SJCRH30 (cell line): Measurements from ENCODE around the gene NEXMIF. TPM values are rescaled to one million over a fixed set of nuclear protein-coding genes. Genes with fewer than 3 reads are reported as not detected.
"Not testable (repeated sequence)": the region's sequence is repeated elsewhere in the genome, so short reads cannot be mapped to it uniquely, and the experiment has no call there.

Experiments
- DNase-seq, 2 experiments: peaks; one replicate each; pipeline ENCODE4 v3.0.0-alpha.2; 2015 to 2020
- H3K27ac ChIP-seq: fragments of 250-450 bp; sonication (Bioruptor Pico); 2 replicates; pipeline ENCODE4 v1.5.1; 2020; ENCODE audit warnings: mild to moderate bottlenecking, moderate library complexity
- H3K27me3 ChIP-seq: fragments of 250-450 bp; sonication (Bioruptor Pico); 2 replicates; pipeline ENCODE4 v1.5.1; 2020; ENCODE audit warnings: mild to moderate bottlenecking, moderate library complexity
- H3K36me3 ChIP-seq: fragments of 250-450 bp; sonication (Bioruptor Pico); 2 replicates; pipeline ENCODE4 v1.5.1; 2020; ENCODE audit warnings: mild to moderate bottlenecking, moderate library complexity
- H3K4me1 ChIP-seq: fragments of 250-450 bp; sonication (Bioruptor Pico); 2 replicates; pipeline ENCODE4 v1.5.1; 2020; ENCODE audit warnings: mild to moderate bottlenecking, moderate library complexity
- H3K4me3 ChIP-seq: fragments of 250-450 bp; sonication (Bioruptor Pico); 2 replicates; pipeline ENCODE4 v1.5.1; 2020; ENCODE audit warnings: mild to moderate bottlenecking, moderate library complexity
- H3K9me3 ChIP-seq: fragments of 250-450 bp; sonication (Bioruptor Pico); replicated peaks from 2 replicates; pipeline ENCODE4 v1.5.1; 2020; ENCODE audit warnings: mild to moderate bottlenecking, moderate library complexity
- total RNA-seq: library from RNA; depleted of rRNA; stranded (reverse); fragments of >200 nt; shearing (Covaris generic); gene quantifications from 2 replicates; pipeline ENCODE4 v1.2.3, GENCODE V29; 2014; rRNA removed

Gene NEXMIF
- 0.02 TPM in 1 of 2 replicates, not detected in the other for total RNA-seq

DNA sequence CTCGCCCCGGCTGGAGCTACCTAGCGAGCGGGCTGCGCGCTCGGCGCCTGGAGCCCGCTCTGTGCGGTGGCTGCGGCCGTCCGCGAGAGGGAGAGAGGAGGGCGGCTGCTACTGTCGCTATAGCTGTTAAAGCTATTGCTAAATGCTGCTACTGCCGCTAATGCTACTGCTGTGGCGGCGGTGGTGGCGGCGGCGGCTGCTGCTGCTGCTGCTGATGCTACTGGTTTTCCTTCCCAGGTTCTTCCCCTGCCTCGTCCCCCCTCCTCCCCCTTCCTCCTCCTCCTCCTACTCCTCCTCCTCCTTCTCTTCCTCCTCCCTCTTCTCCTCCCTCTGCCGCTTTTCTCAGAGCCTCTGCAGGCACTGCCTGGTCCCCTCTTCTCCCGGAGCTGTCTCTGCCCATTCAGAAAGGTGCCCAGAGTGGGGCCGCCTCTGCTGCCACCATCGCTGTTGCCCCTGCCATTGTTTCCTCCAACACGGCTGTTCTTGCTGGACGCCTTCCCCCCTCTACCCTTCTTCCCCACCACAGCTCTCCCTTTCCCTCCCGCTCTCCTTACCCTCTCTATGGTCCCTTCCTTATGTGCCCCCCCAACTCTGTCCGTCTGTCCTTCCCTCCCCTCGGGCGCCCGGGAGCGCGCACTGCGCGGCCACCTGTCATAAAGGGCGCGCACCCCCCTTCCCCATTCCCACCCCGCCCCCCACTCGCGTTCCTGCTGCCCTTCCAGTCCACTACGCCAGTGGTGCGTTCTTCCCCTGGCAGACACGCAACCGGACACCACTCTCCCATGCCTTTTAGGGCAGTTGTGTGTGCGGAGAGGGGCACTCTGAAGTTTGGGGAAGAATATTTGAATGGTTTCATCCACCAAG lies at the start of gene NEXMIF:
TSS of gene NEXMIF (minus strand) at position 228 of the 864 bp plus-strand sequence.
- no peaks in the 10 kb centered on the region for H3K27me3 ChIP-seq
- H3K36me3 ChIP-seq: no peaks in the 10 kb centered on the region
- no peaks in the 10 kb centered on the region for H3K9me3 ChIP-seq
- no peak within 1 kb of the TSS for H3K27ac ChIP-seq
- H3K4me3 ChIP-seq: peak within 1 kb of the TSS; percentile 35
- DNase-seq: peak in 1 of 2 experiments; percentile 38
- no peaks in the 10 kb centered on the region for H3K4me1 ChIP-seq

- H3K4me3 ChIP-seq, H3K36me3 ChIP-seq, DNase-seq, H3K4me1 ChIP-seq, H3K9me3 ChIP-seq, H3K27ac ChIP-seq, H3K27me3 ChIP-seq: not testable (repeated sequence)
These were observed 36.7 kb upstream of the NEXMIF start for GRCh38 chrX:74961962-74962361.

DNA sequence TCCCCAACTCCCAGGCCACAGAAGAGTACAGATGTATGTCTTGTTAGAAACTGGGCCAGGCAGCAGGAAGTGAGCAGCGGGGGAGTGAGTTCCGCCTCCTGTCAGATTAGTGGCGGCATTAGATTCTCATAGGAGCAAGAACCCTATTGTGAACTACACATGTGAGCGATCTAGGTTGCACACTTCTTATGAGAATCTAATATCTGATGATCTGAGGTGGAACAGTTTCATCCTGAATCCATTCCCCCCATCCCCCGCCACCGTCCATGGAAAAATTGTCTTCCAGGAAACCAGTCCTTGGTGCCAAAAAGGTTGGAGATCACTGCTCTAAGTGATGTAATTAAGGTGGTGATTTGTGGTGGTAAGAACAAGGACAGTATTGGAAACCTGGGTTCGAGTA lies 24.5 kb upstream of the NEXMIF start:
- Histone ChIP-seq H3K27ac (no peak overlapping the region), H3K27me3 (no peaks in the 10 kb centered on the region), H3K4me1 (no peaks in the 10 kb centered on the region), H3K4me3 (no peak overlapping the region), H3K9me3 (no peaks in the 10 kb centered on the region), H3K36me3 (no peaks in the 10 kb centered on the region)
- DNase-seq: no peak

DNA sequence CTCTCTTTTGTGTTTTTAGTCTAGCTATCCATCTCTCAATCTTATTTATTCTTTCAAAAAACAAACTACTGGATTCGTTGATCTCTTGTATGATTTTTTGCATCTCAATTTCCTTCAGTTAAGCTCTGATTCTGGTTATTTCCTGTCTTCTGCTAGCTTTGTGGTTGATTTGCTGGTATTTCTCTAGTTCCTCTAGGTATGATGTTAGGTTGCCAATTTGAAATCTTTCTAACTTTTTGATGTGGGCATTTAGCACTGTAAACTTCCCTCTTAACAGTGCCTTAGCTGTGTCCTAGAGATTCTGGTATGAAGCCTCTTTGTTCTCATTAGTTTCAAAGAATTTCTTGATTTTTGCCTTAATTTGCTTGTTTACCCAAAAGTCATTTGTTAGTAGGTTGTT lies 15.2 kb upstream of the NEXMIF start:
- H3K27me3 ChIP-seq: no peaks in the 10 kb centered on the region
- H3K9me3 ChIP-seq: no peaks in the 10 kb centered on the region
- no peak for DNase-seq
- no peaks in the 10 kb centered on the region for H3K36me3 ChIP-seq
- H3K4me1 ChIP-seq: no peaks in the 10 kb centered on the region
- no peak overlapping the region for H3K4me3 ChIP-seq
- H3K27ac ChIP-seq: no peak overlapping the region

DNA sequence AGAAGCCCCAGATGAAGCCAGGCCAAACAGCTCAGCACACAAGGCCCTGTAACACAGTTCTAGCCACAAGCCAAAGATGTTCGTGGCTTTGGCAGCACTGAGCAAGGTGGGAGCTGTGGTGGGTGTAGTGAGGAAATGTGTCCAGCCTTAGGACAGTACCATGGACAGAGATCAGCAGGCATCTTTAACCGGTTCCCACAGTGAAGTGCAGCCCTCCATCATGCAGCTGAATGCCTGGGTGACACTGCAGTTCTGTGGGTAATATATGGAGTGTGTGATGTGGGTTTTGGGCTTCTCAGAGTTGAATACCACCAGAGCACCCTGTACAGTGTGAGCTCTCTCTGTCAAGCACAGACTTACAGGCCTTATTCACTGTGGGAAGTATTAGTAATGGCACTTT lies 6.0 kb upstream of the NEXMIF start:
- H3K4me1 ChIP-seq: no peaks in the 10 kb centered on the region
- peak; percentile 14 to 50 for DNase-seq
- H3K9me3 ChIP-seq: no peaks in the 10 kb centered on the region
- no peak overlapping the region for H3K4me3 ChIP-seq
- H3K27ac ChIP-seq: no peak overlapping the region
- H3K36me3 ChIP-seq: no peaks in the 10 kb centered on the region
- no peaks in the 10 kb centered on the region for H3K27me3 ChIP-seq

DNA sequence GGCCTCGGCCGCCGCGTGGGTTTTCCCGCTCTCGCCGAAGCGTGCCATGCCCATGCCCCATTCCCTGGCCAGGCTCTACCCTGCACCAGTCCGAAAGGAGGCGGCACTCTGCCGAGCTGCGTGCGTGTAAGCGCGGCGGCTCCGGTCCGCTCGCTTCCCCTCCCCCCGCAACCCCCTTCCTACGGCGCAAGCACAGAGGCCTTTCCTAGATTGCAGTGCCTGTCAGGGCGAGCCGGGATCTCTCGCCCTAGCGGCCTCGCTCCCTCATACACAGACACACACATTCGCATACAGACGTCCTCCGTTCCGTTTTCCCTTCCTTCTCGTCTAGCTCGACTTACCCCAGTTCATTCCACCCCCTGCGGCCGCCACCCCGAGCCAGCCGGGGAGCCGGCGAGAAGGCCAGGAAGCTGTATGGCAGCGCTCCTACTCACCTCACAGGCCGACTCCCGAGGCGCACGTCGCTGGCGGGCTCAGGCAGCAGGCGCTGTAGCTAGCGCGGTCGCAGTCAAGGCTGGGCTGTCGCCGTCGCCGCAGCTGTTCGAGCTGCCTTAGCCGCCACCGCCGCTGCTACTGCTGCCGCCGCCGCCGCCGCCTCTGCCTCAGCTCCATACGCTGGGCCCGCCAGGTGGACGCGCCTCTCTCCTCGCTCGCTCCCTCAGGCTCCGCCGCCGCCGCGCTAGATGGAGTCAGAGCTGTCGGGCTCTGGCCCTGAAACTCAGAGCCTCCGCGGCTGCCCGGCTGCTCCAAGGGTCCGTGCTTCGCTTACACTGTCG lies 615 bp downstream of the NEXMIF start:
- Histone ChIP-seq H3K9me3 (no peaks in the 10 kb centered on the region), H3K27me3 (no peaks in the 10 kb centered on the region), H3K4me3 (peak overlapping the region; percentile 35), H3K36me3 (no peaks in the 10 kb centered on the region), H3K4me1 (no peaks in the 10 kb centered on the region), H3K27ac (no peak overlapping the region)
- peak; percentile 25 to 42 for DNase-seq

- H3K36me3 ChIP-seq: no peaks in the 10 kb centered on the region
- no peak overlapping the region for H3K27ac ChIP-seq
- H3K4me1 ChIP-seq: no peaks in the 10 kb centered on the region
- no peak overlapping the region for H3K4me3 ChIP-seq
- no peak for DNase-seq
- H3K9me3 ChIP-seq: no peaks in the 10 kb centered on the region
- H3K27me3 ChIP-seq: no peaks in the 10 kb centered on the region
These were observed 1.3 kb downstream of the NEXMIF start for GRCh38 chrX:74923942-74924448.

DNA sequence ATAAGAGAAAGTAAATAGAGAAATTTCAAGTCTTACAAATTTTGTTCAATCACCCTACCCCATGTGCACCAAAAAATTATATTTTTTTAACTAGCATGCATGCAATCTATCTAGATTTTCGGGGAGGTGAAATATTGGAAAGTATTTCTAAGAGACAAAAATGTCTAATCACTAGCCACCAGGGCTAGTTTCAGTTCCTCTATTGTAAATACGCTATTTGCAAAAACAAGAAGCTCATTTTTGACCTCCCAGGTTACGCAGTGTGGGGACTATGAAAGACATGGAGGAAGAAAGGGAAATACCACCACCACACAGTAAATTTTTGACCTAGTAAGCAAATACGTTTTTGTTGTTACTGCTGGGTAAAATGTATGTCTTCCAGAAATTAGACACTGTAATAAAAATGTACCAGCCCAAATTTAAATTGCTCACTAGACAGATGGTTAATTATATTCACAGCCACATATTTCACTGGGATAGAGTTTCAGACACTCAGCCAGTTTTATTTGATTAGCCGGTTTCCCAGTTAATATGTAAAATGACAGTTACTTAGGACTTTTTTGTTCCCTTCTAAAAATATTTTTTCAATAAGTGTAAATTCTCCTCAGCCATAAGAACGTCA lies 2.2 kb downstream of the NEXMIF start:
- no peaks in the 10 kb centered on the region for H3K36me3 ChIP-seq
- DNase-seq: no peak
- no peaks in the 10 kb centered on the region for H3K9me3 ChIP-seq
- no peak overlapping the region for H3K4me3 ChIP-seq
- H3K4me1 ChIP-seq: no peaks in the 10 kb centered on the region
- H3K27me3 ChIP-seq: no peaks in the 10 kb centered on the region
- no peak overlapping the region for H3K27ac ChIP-seq

- Histone ChIP-seq H3K27ac (no peak overlapping the region), H3K4me1 (no peaks in the 10 kb centered on the region), H3K27me3 (no peaks in the 10 kb centered on the region), H3K9me3 (no peaks in the 10 kb centered on the region), H3K36me3 (no peaks in the 10 kb centered on the region), H3K4me3 (no peak overlapping the region)
- no peak for DNase-seq
These were observed 13.8 kb downstream of the NEXMIF start for GRCh38 chrX:74911494-74911893.

- Histone ChIP-seq H3K27me3 (no peaks in the 10 kb centered on the region), H3K9me3 (no peaks in the 10 kb centered on the region), H3K27ac (no peak overlapping the region), H3K36me3 (no peaks in the 10 kb centered on the region), H3K4me3 (no peak overlapping the region), H3K4me1 (no peaks in the 10 kb centered on the region)
- DNase-seq: no peak
These were observed 18.8 kb downstream of the NEXMIF start for GRCh38 chrX:74906417-74906816.

GRCh38 chrX:74902806-74903205 lies 22.4 kb downstream of the NEXMIF start:
- Histone ChIP-seq H3K4me1 (no peaks in the 10 kb centered on the region), H3K27ac (no peak overlapping the region), H3K36me3 (no peaks in the 10 kb centered on the region), H3K4me3 (no peak overlapping the region), H3K9me3 (no peaks in the 10 kb centered on the region), H3K27me3 (no peaks in the 10 kb centered on the region)
- DNase-seq: no peak

GRCh38 chrX:74892561-74892960 lies 32.7 kb downstream of the NEXMIF start:
- no peaks in the 10 kb centered on the region for H3K4me1 ChIP-seq
- H3K9me3 ChIP-seq: no peaks in the 10 kb centered on the region
- no peak for DNase-seq
- H3K27ac ChIP-seq: no peak overlapping the region
- no peak overlapping the region for H3K4me3 ChIP-seq
- H3K27me3 ChIP-seq: no peaks in the 10 kb centered on the region
- no peaks in the 10 kb centered on the region for H3K36me3 ChIP-seq

DNA sequence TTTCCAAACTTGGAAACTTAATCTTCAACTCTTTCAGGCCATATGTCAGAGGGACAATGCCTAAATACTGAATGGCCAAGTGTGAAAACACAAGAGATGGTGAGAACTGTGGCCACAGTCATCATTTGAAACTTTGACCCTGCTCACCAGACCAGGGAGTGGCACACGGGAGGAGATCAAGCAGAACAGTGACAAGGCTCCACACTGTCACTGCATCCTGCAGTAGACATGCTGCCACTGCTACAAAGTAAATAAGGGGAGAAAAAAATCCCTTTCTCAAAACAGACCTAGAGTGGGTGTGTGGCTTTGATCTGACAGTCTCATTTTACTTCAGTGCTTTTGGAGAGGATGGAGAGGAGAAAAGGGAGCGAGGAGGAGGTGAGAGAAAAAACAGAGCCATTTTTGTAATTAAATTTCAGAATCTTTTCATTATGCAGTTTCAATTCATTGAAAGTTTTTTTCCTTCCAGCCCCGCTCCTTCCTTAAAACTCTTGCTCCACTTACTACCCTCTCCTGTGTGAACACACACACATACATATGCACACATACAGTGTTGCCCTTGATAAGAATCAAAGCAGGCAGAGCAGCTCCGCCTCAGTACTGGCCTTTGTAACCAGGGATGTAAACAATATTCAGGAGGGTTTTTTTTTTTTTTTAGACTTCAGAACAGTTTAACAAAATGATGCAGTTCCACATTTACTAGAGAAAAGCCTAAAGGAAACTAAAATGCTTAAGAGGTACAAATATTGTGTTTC lies 34.4 kb downstream of the NEXMIF start:
- no peak for DNase-seq
- Histone ChIP-seq H3K27me3 (no peaks in the 10 kb centered on the region), H3K9me3 (no peaks in the 10 kb centered on the region), H3K4me1 (no peaks in the 10 kb centered on the region), H3K36me3 (no peaks in the 10 kb centered on the region), H3K27ac (no peak overlapping the region), H3K4me3 (no peak overlapping the region)

- not testable (repeated sequence) for H3K27ac ChIP-seq
These were observed 42.9 kb downstream of the NEXMIF start for GRCh38 chrX:74882383-74882782.

More at GRCh38 chrX:74882383-74882782, 42.9 kb downstream of the NEXMIF start:
- H3K9me3 ChIP-seq, H3K27me3 ChIP-seq, H3K4me3 ChIP-seq, H3K4me1 ChIP-seq, H3K36me3 ChIP-seq, DNase-seq: not testable (repeated sequence)
